T-helper 17 cell (primary cell): Measurements from ENCODE around the gene SMCHD1. TPM values are rescaled to one million over a fixed set of nuclear protein-coding genes. Genes with fewer than 3 reads are reported as not detected.
A peak's percentile ranks its signal among the peaks of the same experiment; 100 is the strongest.
"Not testable (repeated sequence)": the region's sequence is repeated elsewhere in the genome, so short reads cannot be mapped to it uniquely, and the experiment has no call there.

Experiments
- ATAC-seq: fragments of 150-1000 bp; cut with Tn5 transposase; 2 replicates; pipeline ENCODE4 v1.10.0; 2021; ENCODE audit warnings: mild to moderate bottlenecking, moderate library complexity
- DNase-seq, 3 donors: peaks; one replicate each; pipeline versions ENCODE4 v3.0.0 to v3.0.0-alpha.2; 2020 to 2021
- H3K9me3 ChIP-seq: one replicate; pipeline ENCODE4 v1.7.0; 2013; ENCODE audit warnings: low read length, mild to moderate bottlenecking; ENCODE audit not compliant: control insufficient read depth, poor library complexity, severe bottlenecking
- H3K27ac Mint-ChIP-seq: one replicate; pipeline ENCODE4 v1.8.0; 2022; ENCODE audit warnings: mild to moderate bottlenecking, moderate library complexity, mixed read lengths
- H3K27me3 Mint-ChIP-seq: one replicate; pipeline ENCODE4 v1.8.0; 2022; ENCODE audit warnings: mixed read lengths
- H3K36me3 Mint-ChIP-seq: one replicate; pipeline ENCODE4 v1.8.0; 2022; ENCODE audit warnings: low read depth, mixed read lengths
- H3K4me1 Mint-ChIP-seq: one replicate; pipeline ENCODE4 v1.8.0; 2022; ENCODE audit warnings: mild to moderate bottlenecking, mixed read lengths
- H3K4me3 Mint-ChIP-seq: one replicate; pipeline ENCODE4 v1.8.0; 2022; ENCODE audit warnings: mild to moderate bottlenecking, moderate library complexity, mixed read lengths
- total RNA-seq, 4 donors: library from RNA in 2 of 4; stranded (reverse) in 2 of 4; gene quantifications; one replicate each; pipeline ENCODE4 v1.2.3 and lab custom pipeline; 2022 to 2026

The SMCHD1 gene
- total RNA-seq, 2 donors from 2014 or later = 288 to 316 TPM

DNA sequence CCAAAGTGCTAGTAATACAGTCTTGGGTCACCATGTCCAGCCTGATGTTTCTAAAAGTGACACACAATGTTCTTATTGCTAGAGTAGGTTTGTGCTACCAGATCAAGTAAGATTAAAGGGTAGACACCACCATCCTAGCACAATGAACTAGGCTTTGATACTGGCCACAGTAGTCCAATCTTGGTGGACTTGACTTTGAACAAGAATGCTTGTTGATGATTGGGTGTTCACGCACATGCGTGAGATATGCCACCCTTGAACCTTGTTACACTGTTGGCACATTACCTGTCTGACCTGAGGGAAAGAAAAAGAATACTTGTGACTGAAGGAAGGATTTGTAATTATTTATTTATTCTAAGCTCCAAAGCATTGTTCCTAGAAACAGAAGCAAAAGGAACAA lies 119.1 kb downstream of the SMCHD1 start:
- no peak overlapping the region for H3K4me3 Mint-ChIP-seq
- ATAC-seq = no peak
- H3K4me1 Mint-ChIP-seq = peaks cover 2% of the 10 kb centered on the region
- no peaks in the 10 kb centered on the region for H3K27me3 Mint-ChIP-seq
- H3K36me3 Mint-ChIP-seq = peaks cover 3% of the 10 kb centered on the region
- H3K27ac Mint-ChIP-seq = no peak overlapping the region
- DNase-seq = no peak
- no peaks in the 10 kb centered on the region for H3K9me3 ChIP-seq

- H3K9me3 ChIP-seq = no peaks in the 10 kb centered on the region
- H3K4me3 Mint-ChIP-seq = no peak overlapping the region
- no peak overlapping the region for H3K27ac Mint-ChIP-seq
- H3K27me3 Mint-ChIP-seq = no peaks in the 10 kb centered on the region
- ATAC-seq (no peak), DNase-seq (no peak)
- H3K36me3 Mint-ChIP-seq = peaks cover 4% of the 10 kb centered on the region
- H3K4me1 Mint-ChIP-seq = peaks cover 4% of the 10 kb centered on the region
These were observed 121.1 kb downstream of the SMCHD1 start for GRCh38 chr18:2776601-2777000.

GRCh38 chr18:2777241-2777640 lies 121.7 kb downstream of the SMCHD1 start:
- peaks cover 5% of the 10 kb centered on the region for H3K36me3 Mint-ChIP-seq
- no peak overlapping the region for H3K27ac Mint-ChIP-seq
- H3K4me1 Mint-ChIP-seq = peaks cover 5% of the 10 kb centered on the region
- DNase-seq (no peak), ATAC-seq (no peak)
- no peaks in the 10 kb centered on the region for H3K27me3 Mint-ChIP-seq
- no peaks in the 10 kb centered on the region for H3K9me3 ChIP-seq
- peak overlapping the region; percentile 12 for H3K4me3 Mint-ChIP-seq

DNA sequence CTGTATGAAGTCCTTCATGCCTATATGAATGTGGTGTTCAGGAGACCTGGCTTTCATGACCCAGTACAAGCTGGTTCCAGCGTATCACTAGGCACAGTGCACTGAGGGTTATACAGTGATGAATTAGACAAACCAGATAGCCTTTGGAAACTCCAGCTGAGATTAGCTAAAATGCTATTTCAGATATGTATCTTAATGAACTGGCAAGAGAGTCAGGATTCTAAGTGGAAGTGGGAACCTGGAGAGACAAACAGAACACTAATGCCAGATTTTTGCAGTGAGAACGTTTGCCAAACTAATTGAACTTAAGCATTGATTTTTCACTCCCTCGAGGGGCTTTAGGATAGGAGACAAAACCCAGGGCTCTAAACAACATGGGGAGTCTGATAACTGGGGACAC lies 125.2 kb downstream of the SMCHD1 start:
- Mint-ChIP-seq H3K36me3 (peaks cover 11% of the 10 kb centered on the region), H3K27me3 (no peaks in the 10 kb centered on the region), H3K4me3 (no peak overlapping the region), H3K27ac (peak overlapping the region; percentile 60), H3K4me1 (peaks cover 10% of the 10 kb centered on the region)
- ATAC-seq (no peak), DNase-seq (no peak)
- no peaks in the 10 kb centered on the region for H3K9me3 ChIP-seq

DNA sequence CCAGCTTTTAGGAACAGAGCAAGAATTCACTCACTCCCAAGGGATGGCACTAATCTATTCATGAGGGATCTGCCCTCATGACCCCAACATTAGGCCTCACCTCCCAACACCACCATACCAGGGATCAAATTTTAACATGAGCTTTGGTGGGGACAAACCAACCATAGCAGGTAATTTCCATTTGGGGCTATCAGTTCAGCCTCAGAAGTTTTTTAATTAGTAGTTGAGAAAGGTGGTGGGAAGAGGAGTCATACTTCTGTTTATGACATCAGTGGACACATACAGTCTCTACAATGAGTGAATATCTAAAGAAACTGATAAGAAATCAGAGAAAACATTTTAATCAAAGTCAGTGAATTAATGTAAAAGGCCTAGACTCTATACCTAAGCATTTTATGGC lies 131.7 kb downstream of the SMCHD1 start:
- no peaks in the 10 kb centered on the region for H3K27me3 Mint-ChIP-seq
- H3K36me3 Mint-ChIP-seq = peaks cover 6% of the 10 kb centered on the region
- H3K4me3 Mint-ChIP-seq = no peak overlapping the region
- DNase-seq (no peak), ATAC-seq (no peak)
- H3K4me1 Mint-ChIP-seq = peaks cover 8% of the 10 kb centered on the region
- peak overlapping the region; percentile 56 for H3K27ac Mint-ChIP-seq
- no peaks in the 10 kb centered on the region for H3K9me3 ChIP-seq

- Mint-ChIP-seq H3K36me3 (peaks cover 3% of the 10 kb centered on the region), H3K27ac (no peak overlapping the region), H3K27me3 (no peaks in the 10 kb centered on the region), H3K4me1 (peaks cover 2% of the 10 kb centered on the region), H3K4me3 (no peak overlapping the region)
- H3K9me3 ChIP-seq = no peaks in the 10 kb centered on the region
- ATAC-seq (no peak), DNase-seq (no peak)
These were observed 136.9 kb downstream of the SMCHD1 start for GRCh38 chr18:2792395-2792794.

- H3K27ac Mint-ChIP-seq = no peak overlapping the region
- DNase-seq (no peak), ATAC-seq (no peak)
- no peaks in the 10 kb centered on the region for H3K9me3 ChIP-seq
- peaks cover 2% of the 10 kb centered on the region for H3K4me1 Mint-ChIP-seq
- H3K4me3 Mint-ChIP-seq = no peak overlapping the region
- peaks cover 3% of the 10 kb centered on the region for H3K36me3 Mint-ChIP-seq
- H3K27me3 Mint-ChIP-seq = no peaks in the 10 kb centered on the region
These were observed 138.6 kb downstream of the SMCHD1 start for GRCh38 chr18:2794159-2794558.

DNA sequence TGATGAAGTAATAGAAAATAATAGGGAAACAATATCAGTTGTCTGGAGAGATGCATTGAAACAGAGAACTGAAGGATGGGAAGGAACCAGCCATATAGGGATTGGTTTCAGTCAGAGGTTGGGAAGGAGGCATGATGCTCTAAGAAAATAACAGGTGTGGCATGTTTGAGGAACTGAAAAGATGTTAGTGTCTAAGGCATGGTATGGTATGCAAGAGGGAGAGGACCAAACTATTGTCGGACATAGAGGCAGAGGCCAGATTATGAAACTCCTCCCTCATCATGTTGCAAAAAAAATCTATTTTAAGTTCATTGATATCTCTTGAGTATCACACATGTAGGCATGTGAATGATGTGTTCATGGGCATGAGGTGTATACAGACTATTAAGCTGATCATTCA lies 142.4 kb downstream of the SMCHD1 start:
- H3K36me3 Mint-ChIP-seq = peaks cover 6% of the 10 kb centered on the region
- DNase-seq (no peak), ATAC-seq (no peak)
- peaks cover 9% of the 10 kb centered on the region for H3K4me1 Mint-ChIP-seq
- H3K4me3 Mint-ChIP-seq = no peak overlapping the region
- no peaks in the 10 kb centered on the region for H3K27me3 Mint-ChIP-seq
- H3K9me3 ChIP-seq = no peaks in the 10 kb centered on the region
- peak overlapping the region; percentile 54 for H3K27ac Mint-ChIP-seq

DNA sequence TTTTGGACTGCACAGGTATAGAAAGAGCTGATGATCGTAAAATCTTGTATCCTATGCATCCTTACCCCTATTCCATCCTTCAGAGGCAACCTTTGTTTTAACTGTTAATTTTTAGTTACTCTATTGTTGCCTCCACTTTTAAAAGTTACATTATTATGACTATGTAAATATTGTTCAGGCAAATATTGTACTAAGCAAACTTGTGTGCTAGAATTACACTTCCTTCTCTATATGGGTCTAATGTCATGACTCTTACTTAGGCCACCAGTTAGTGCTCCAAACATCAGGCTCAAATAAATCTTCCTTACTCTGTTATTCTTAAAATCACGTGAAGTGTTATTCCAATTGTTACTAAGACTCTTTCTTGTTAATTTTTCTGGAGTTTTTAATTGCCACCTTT lies 143.8 kb downstream of the SMCHD1 start:
- Mint-ChIP-seq H3K27ac (no peak overlapping the region), H3K36me3 (peaks cover 6% of the 10 kb centered on the region), H3K4me3 (no peak overlapping the region), H3K27me3 (no peaks in the 10 kb centered on the region), H3K4me1 (peaks cover 9% of the 10 kb centered on the region)
- ATAC-seq (no peak), DNase-seq (no peak)
- H3K9me3 ChIP-seq = no peaks in the 10 kb centered on the region

- no peaks in the 10 kb centered on the region for H3K27me3 Mint-ChIP-seq
- peak overlapping the region; percentile 6 for H3K27ac Mint-ChIP-seq
- no peak for DNase-seq
- peaks cover 2% of the 10 kb centered on the region for H3K9me3 ChIP-seq
- H3K36me3 Mint-ChIP-seq = no peaks in the 10 kb centered on the region
- peak; percentile 18 for ATAC-seq
- H3K4me3 Mint-ChIP-seq = no peak overlapping the region
- H3K4me1 Mint-ChIP-seq = peaks cover 2% of the 10 kb centered on the region
These were observed 150.7 kb downstream of the SMCHD1 start for GRCh38 chr18:2805970-2806943.

DNA sequence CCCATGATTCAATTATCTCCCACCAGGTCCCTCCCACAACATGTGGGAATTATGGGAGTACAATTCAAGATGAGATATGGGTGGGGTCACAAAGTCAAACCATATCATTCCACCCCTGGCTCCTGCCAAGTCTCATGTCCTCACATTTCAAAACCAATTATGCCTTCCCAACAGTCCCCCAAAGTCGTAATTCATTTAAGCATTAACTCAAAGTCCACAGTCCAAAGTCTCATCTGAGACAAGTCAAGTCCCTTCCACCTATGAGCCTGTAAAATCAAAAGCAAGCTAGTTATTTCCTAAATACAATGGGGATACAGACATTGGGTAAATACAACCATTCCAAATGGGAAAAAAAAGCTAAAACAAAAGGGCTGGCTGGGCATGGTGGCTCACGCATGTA lies 153.1 kb downstream of the SMCHD1 start:
- ATAC-seq, H3K4me3 Mint-ChIP-seq, H3K27ac Mint-ChIP-seq, DNase-seq, H3K27me3 Mint-ChIP-seq, H3K9me3 ChIP-seq, H3K4me1 Mint-ChIP-seq, H3K36me3 Mint-ChIP-seq: not testable (repeated sequence)

- H3K27ac Mint-ChIP-seq, H3K9me3 ChIP-seq, H3K4me3 Mint-ChIP-seq, H3K4me1 Mint-ChIP-seq, H3K27me3 Mint-ChIP-seq, DNase-seq, H3K36me3 Mint-ChIP-seq, ATAC-seq: not testable (repeated sequence)
These were observed 154.2 kb downstream of the SMCHD1 start for GRCh38 chr18:2809666-2810183.

DNA sequence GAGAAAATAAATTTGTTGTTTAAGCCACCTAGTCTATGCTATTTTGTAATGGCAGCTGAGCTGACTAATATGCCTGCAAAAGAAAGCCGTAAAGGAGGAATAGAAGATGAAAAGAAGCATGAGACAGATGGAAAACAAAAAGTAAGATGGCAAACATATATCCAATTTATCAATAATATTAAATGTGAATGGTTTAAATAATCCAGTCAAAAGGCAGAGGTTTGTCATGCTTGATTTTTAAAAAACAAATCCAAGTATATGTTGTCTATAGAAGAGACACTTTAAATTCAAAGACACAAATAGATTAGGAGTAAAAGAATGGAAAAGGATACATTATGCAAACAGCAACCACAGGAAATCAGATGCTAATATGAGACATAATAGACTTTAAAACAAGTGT lies 155.9 kb downstream of the SMCHD1 start:
- no peaks in the 10 kb centered on the region for H3K36me3 Mint-ChIP-seq
- no peaks in the 10 kb centered on the region for H3K27me3 Mint-ChIP-seq
- H3K27ac Mint-ChIP-seq = no peak overlapping the region
- peaks cover 7% of the 10 kb centered on the region for H3K9me3 ChIP-seq
- ATAC-seq (no peak), DNase-seq (no peak)
- H3K4me3 Mint-ChIP-seq = no peak overlapping the region
- H3K4me1 Mint-ChIP-seq = no peaks in the 10 kb centered on the region

DNA sequence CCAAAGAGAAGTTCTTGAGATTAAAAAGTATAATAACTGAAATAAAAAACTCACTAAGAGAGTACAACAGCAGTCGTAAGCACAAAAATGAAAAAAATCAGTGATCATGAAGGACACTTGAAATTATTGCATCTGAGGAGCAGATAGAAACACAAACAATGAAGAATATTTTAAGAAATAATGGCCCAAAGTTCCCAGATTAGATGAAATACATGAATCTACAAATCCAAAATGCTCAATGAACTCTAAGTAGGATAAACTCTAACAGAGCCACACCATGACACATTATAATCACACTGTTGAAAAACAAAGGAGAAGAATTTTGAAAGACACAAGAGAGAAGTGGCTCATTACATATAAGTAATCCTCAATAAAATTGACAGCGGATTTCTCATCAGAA lies 159.4 kb downstream of the SMCHD1 start:
- no peak overlapping the region for H3K4me3 Mint-ChIP-seq
- no peak for ATAC-seq

More for the DNA sequence above, 159.4 kb downstream of the SMCHD1 start:
- Mint-ChIP-seq H3K4me1 (no peaks in the 10 kb centered on the region), H3K36me3 (no peaks in the 10 kb centered on the region), H3K27me3 (no peaks in the 10 kb centered on the region), H3K27ac (no peak overlapping the region)
- peaks cover 5% of the 10 kb centered on the region for H3K9me3 ChIP-seq
- DNase-seq = no peak
